Activated T-helper 1 cell treated with anti-CD3 and anti-CD28 coated beads, Interleukin-2, amount 50 U/mL, for 16 hours (primary cell): ENCODE data around the gene KRTAP12-2.

Source experiments
- DNase-seq, 2 donors: peaks; one replicate each; pipeline ENCODE4 v3.0.0-alpha.2; 2020; ENCODE audit warnings: low read depth in 1 of 2, low spot score in 1 of 2

The KRTAP12-2 gene

GRCh38 chr21:44666401-44667320 is at the start of gene KRTAP12-2:
KRTAP12-2 (minus strand) TSS chr21:44666927; CDS start chr21:44666886, 41 bp downstream.
- DNase-seq = no peak

- no peak for DNase-seq
Observed at GRCh38 chr21:44714905-44715304, 48.2 kb upstream of the KRTAP12-2 start.

- DNase-seq = no peak
Observed at GRCh38 chr21:44713846-44714245, 47.1 kb upstream of the KRTAP12-2 start.

- no peak for DNase-seq
Observed at GRCh38 chr21:44713130-44713529, 46.4 kb upstream of the KRTAP12-2 start.

GRCh38 chr21:44712203-44713028 is 45.7 kb upstream of the KRTAP12-2 start:
- no peak for DNase-seq

GRCh38 chr21:44711327-44712202 is 44.8 kb upstream of the KRTAP12-2 start, which contains the start of gene TSPEAR:
TSPEAR (minus strand) TSS chr21:44711572; CDS start chr21:44711514, 58 bp downstream.
- DNase-seq = no peak

- DNase-seq = no peak
Observed at GRCh38 chr21:44710756-44711326, 44.1 kb upstream of the KRTAP12-2 start.

- DNase-seq = no peak
Observed at GRCh38 chr21:44710294-44710665, 43.6 kb upstream of the KRTAP12-2 start.

- no peak for DNase-seq
Observed at GRCh38 chr21:44709426-44710293, 42.9 kb upstream of the KRTAP12-2 start.

GRCh38 chr21:44708866-44709425 is 42.2 kb upstream of the KRTAP12-2 start:
- no peak for DNase-seq

- no peak for DNase-seq
Observed at GRCh38 chr21:44708213-44708865, 41.6 kb upstream of the KRTAP12-2 start.

GRCh38 chr21:44706706-44707581 is 40.2 kb upstream of the KRTAP12-2 start:
- no peak for DNase-seq

GRCh38 chr21:44706026-44706705 is 39.4 kb upstream of the KRTAP12-2 start:
- DNase-seq = no peak

- DNase-seq = no peak
Observed at GRCh38 chr21:44704636-44705001, 37.9 kb upstream of the KRTAP12-2 start.

- DNase-seq = no peak
Observed at GRCh38 chr21:44703731-44704635, 37.3 kb upstream of the KRTAP12-2 start.
